HepG2 (cell line): ENCODE results near the gene MYH9. TPM values are rescaled to one million over a fixed set of nuclear protein-coding genes. Genes with fewer than 3 reads are reported as not detected.

ENCODE experiments used
- ARHGAP35 ChIP-seq: sonication (generic); formaldehyde crosslinking; IDR thresholded peaks from 2 replicates; pipeline ENCODE4 v1.9.0; 2022; ENCODE audit warnings: mild to moderate bottlenecking, inconsistent platforms, moderate library complexity, missing genetic modification reagents, borderline replicate concordance
- FOXA1 ChIP-seq, 2 experiments: fragments of 450-650 bp in 1 of 2; sonication (generic) in 1 of 2; formaldehyde crosslinking in 1 of 2; IDR thresholded peaks; 2 replicates each; pipeline versions ENCODE4 v1.4.0 to v1.6.1; 2016 to 2020; ENCODE audit warnings: missing genetic modification reagents in 1 of 2
- KAT8 ChIP-seq: IDR thresholded peaks from 2 replicates; pipeline ENCODE4 v1.6.1; 2016; ENCODE audit warnings: missing genetic modification reagents, missing compliant biosample characterization
- KDM6A ChIP-seq: IDR thresholded peaks from 2 replicates; pipeline ENCODE4 v1.6.1; 2016; ENCODE audit warnings: low read depth
- MAFF ChIP-seq: IDR thresholded peaks from 2 replicates; pipeline ENCODE4 v1.6.1; 2011; ENCODE audit warnings: low read depth, low read length, improper control_type of control experiment
- NRL ChIP-seq: sonication (generic); formaldehyde crosslinking; IDR thresholded peaks from 2 replicates; pipeline ENCODE4 v1.5.0; 2020; ENCODE audit warnings: missing genetic modification reagents, mild to moderate bottlenecking, moderate library complexity, borderline replicate concordance
- SCMH1 ChIP-seq: sonication (generic); formaldehyde crosslinking; IDR thresholded peaks from 2 replicates; pipeline ENCODE4 v1.9.0; 2021; ENCODE audit warnings: missing genetic modification reagents, mild to moderate bottlenecking, borderline replicate concordance
- SIN3A ChIP-seq: IDR thresholded peaks from 2 replicates; pipeline ENCODE4 v1.6.1; 2011; ENCODE audit warnings: low read depth, mild to moderate bottlenecking, control low read depth, low read length, borderline replicate concordance
- TAF1 ChIP-seq: sonication (generic); formaldehyde crosslinking; IDR thresholded peaks from 2 replicates; pipeline ENCODE4 v1.4.0; 2020; ENCODE audit warnings: missing genetic modification reagents
- TCF12 ChIP-seq, 2 experiments: fragments of 450-650 bp in 1 of 2; sonication (generic) in 1 of 2; formaldehyde crosslinking in 1 of 2; IDR thresholded peaks; 2 replicates each; pipeline versions ENCODE4 v1.6.1 to v1.8.0; 2017 to 2022; ENCODE audit warnings: antibody characterized with exemption in 1 of 2, mild to moderate bottlenecking in 1 of 2, missing genetic modification reagents in 1 of 2, moderate library complexity in 1 of 2
- TMF1 ChIP-seq: sonication (generic); formaldehyde crosslinking; IDR thresholded peaks from 2 replicates; pipeline ENCODE4 v1.8.1; 2022; ENCODE audit warnings: low read depth, missing genetic modification reagents
- ZMYM3 ChIP-seq: sonication (generic); formaldehyde crosslinking; IDR thresholded peaks from 2 replicates; pipeline ENCODE4 v1.5.1; 2020; ENCODE audit warnings: mild to moderate bottlenecking, missing genetic modification reagents
- ZNF142 ChIP-seq: sonication (generic); formaldehyde crosslinking; IDR thresholded peaks from 2 replicates; pipeline ENCODE4 v1.4.0; 2020; ENCODE audit warnings: missing genetic modification reagents
- ZNF34 ChIP-seq: sonication (generic); formaldehyde crosslinking; IDR thresholded peaks from 2 replicates; pipeline ENCODE4 v1.4.0; 2020; ENCODE audit warnings: mild to moderate bottlenecking, missing genetic modification reagents, borderline replicate concordance
- ZNF768 ChIP-seq: sonication (generic); formaldehyde crosslinking; IDR thresholded peaks from 2 replicates; pipeline ENCODE4 v1.4.0; 2020; ENCODE audit warnings: missing genetic modification reagents
- ZNF777 ChIP-seq: sonication (generic); formaldehyde crosslinking; IDR thresholded peaks from 2 replicates; pipeline ENCODE4 v1.4.0; 2020; ENCODE audit warnings: missing genetic modification reagents
- ZNF780A ChIP-seq: sonication (generic); formaldehyde crosslinking; IDR thresholded peaks from 2 replicates; pipeline ENCODE4 v1.8.0; 2022; ENCODE audit warnings: mild to moderate bottlenecking, missing genetic modification reagents, moderate library complexity
- polyA plus RNA-seq, 8 experiments: library from polyadenylated mRNA; depleted of rRNA in 3 of 8; stranded (reverse) in 7 of 8; unstranded in 1 of 8; fragments of >200 nt; fragmentation: Illumina TruSeq in 4 of 8; extraction: Trizol in 4 of 8; gene quantifications; 2 replicates each; pipeline versions ENCODE4 v1.2.1 to v1.2.3, GENCODE V29; 2011 to 2016; ENCODE audit warnings: low read depth in 4 of 8, missing spikeins in 1 of 8, mixed read lengths in 1 of 8; ENCODE audit not compliant: insufficient read depth in 1 of 8
- total RNA-seq, 5 experiments: library from RNA; depleted of rRNA; stranded (reverse); fragments of >200 nt; fragmentation: Illumina TruSeq; extraction: Trizol; gene quantifications; 2 replicates each; pipeline ENCODE4 v1.2.3, GENCODE V29; 2016; ENCODE audit warnings: low read depth in 1 of 5
- TF ChIP-seq, protein P1 (sequence below): IDR thresholded peaks from 2 replicates; pipeline ENCODE4 v1.6.1; 2012; ENCODE audit warnings: low read length, improper control_type of control experiment

MYH9 gene
- total and polyA plus RNA-seq, 2 of the 13 experiments (the other 11 are each of a cell fraction or from before 2014, with no cell fraction given), result 50.7 to 98.5 TPM

DNA sequence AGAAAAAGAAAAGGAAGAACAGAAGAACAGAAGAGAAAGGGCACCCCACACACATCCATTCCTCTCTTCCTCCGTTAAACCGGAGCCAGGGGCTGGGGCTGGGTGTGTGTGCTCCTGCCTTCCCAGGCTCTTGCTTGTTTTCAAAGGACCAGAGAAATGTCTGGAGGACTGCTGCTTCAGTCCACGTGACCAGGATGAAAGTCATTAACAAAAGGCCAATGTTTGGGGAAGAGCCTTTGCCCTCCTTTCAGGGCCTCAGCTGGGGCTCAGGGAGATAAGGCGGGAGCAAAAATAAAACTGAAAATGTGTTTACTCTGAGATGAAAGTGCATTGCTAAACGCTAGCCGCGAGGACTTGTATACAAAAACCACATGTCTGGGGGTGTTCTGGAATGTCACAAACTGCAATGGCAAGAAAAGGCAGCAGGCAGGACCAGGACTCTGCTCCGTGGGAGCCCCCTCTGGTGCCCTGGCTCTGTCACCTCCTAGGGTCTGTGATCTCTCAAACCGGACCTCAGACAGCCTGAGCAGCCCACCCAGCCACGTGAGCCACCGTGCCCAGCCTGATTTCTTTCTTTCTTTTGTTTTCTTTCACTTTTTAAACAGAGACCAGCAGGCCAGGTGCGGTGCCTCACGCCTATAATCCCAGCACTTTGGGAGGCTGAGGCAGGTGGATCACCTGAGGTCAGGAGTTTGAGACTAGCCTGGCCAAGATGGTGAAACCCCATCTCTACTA, 31.6 kb upstream of the MYH9 start (continued):
- TF ChIP-seq ZNF142 (CRISPR knock-in tag) (no peak), NRL (CRISPR knock-in tag) (peak; percentile 80; the same call in 1 of the 2 replicates), ARHGAP35 (CRISPR knock-in tag) (no peak), TCF12 (IDR thresholded peaks at IDR 0.05) (no peak), TCF12 (CRISPR knock-in tag; IDR thresholded peaks at IDR 0.05) (peak; percentile 98), SIN3A (peak; percentile 68), KAT8 (CRISPR knock-in tag) (peak; percentile 88), ZNF780A (no peak), SCMH1 (no peak), TAF1 (CRISPR knock-in tag) (peak; percentile 51), ZNF34 (CRISPR knock-in tag) (0 out of 2 replicates have a peak, but pooled peaks have one; percentile 36), MAFF (peak; percentile 33; the same call in 1 of the 2 replicates), ZNF777 (CRISPR knock-in tag) (no peak), FOXA1 (IDR thresholded peaks at IDR 0.05) (peak; percentile 48; the same call in 1 of the 2 replicates), FOXA1 (CRISPR knock-in tag; IDR thresholded peaks at IDR 0.05) (peak; percentile 95), KDM6A (peak; percentile 98), ZMYM3 (CRISPR knock-in tag) (peak; percentile 71), ZNF768 (no peak), TMF1 (CRISPR knock-in tag) (no peak)
- TF ChIP-seq, protein P1, sequence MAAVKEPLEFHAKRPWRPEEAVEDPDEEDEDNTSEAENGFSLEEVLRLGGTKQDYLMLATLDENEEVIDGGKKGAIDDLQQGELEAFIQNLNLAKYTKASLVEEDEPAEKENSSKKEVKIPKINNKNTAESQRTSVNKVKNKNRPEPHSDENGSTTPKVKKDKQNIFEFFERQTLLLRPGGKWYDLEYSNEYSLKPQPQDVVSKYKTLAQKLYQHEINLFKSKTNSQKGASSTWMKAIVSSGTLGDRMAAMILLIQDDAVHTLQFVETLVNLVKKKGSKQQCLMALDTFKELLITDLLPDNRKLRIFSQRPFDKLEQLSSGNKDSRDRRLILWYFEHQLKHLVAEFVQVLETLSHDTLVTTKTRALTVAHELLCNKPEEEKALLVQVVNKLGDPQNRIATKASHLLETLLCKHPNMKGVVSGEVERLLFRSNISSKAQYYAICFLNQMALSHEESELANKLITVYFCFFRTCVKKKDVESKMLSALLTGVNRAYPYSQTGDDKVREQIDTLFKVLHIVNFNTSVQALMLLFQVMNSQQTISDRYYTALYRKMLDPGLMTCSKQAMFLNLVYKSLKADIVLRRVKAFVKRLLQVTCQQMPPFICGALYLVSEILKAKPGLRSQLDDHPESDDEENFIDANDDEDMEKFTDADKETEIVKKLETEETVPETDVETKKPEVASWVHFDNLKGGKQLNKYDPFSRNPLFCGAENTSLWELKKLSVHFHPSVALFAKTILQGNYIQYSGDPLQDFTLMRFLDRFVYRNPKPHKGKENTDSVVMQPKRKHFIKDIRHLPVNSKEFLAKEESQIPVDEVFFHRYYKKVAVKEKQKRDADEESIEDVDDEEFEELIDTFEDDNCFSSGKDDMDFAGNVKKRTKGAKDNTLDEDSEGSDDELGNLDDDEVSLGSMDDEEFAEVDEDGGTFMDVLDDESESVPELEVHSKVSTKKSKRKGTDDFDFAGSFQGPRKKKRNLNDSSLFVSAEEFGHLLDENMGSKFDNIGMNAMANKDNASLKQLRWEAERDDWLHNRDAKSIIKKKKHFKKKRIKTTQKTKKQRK, result no peak
